Heart right ventricle (tissue), 16 donors: Measurements from ENCODE around the gene PHKB. TPM values are rescaled to one million over a fixed set of nuclear protein-coding genes. Genes with fewer than 3 reads are reported as not detected.

Experiments used
- ATAC-seq, 8 donors: fragments of 200-7000 bp; cut with Tn5 transposase; one replicate each; pipeline ENCODE4 v1.9.1; 2020; ENCODE audit warnings: mild to moderate bottlenecking in 8 of 8, moderate library complexity in 8 of 8, moderate number of reproducible peaks in 1 of 8
- DNase-seq, 2 donors: peaks; one replicate each; pipeline ENCODE4 v3.0.0-alpha.2; 2020
- H3K27ac ChIP-seq, 10 donors: fragments of 200-600 bp; sonication (generic) in 2 of 10; one replicate each; pipeline versions ENCODE4 v1.5.0 to v1.8.0; 2020 to 2022; ENCODE audit warnings: mild to moderate bottlenecking in 3 of 10
- H3K27me3 ChIP-seq, 7 donors: fragments of 200-600 bp; one replicate each; pipeline ENCODE4 v1.8.0; 2021 to 2022; ENCODE audit warnings: mild to moderate bottlenecking in 2 of 7
- H3K36me3 ChIP-seq, 9 donors: fragments of 200-600 bp; sonication (generic) in 1 of 9; one replicate each; pipeline versions ENCODE4 v1.5.0 to v1.8.0; 2020 to 2022; ENCODE audit warnings: mild to moderate bottlenecking in 2 of 9
- H3K4me1 ChIP-seq, 9 donors: fragments of 200-600 bp; sonication (generic) in 1 of 9; one replicate each; pipeline versions ENCODE4 v1.5.0 to v1.8.0; 2020 to 2022; ENCODE audit warnings: mild to moderate bottlenecking in 4 of 9
- H3K4me3 ChIP-seq, 10 donors: fragments of 200-600 bp; sonication (generic) in 2 of 10; one replicate each; pipeline versions ENCODE4 v1.5.0 to v1.8.0; 2020 to 2022; ENCODE audit warnings: mild to moderate bottlenecking in 7 of 10, moderate library complexity in 2 of 10
- H3K9me3 ChIP-seq, 11 donors: fragments of 200-600 bp in 10 of 11; sonication (generic) in 2 of 11; one replicate each; pipeline versions ENCODE4 v1.5.0 to v1.8.0; 2013 to 2022; ENCODE audit warnings: mild to moderate bottlenecking in 2 of 11, control low read depth in 1 of 11, moderate library complexity in 1 of 11
- WGBS, 2 donors: extraction: QIAGEN DNeasy Blood & Tissue Kit; methylation state at CpG; one replicate each; pipeline ENCODE4 v1.1.7; 2013; ENCODE audit warnings: inconsistent platforms in 1 of 2; 5-methylcytosine and 5-hydroxymethylcytosine counted together
- intact Hi-C, 10 donors: fragments of 100-400 bp; cut with DNase I; formaldehyde crosslinking; loops; one replicate each; pipeline versions ENCODE4 v1.11.1 to v1.14.2; 2022
- polyA plus RNA-seq, 2 donors: library from polyadenylated mRNA; stranded (reverse); fragments of 200-250 nt; gene quantifications; one replicate each; pipeline ENCODE4 v1.2.3, GENCODE V29; 2013
- total RNA-seq, 10 donors: library from RNA; stranded (reverse); fragmentation: NEBNext Ultra II Directional in 3 of 10; extraction: Animal tissue kit (Norgen Biotek cat#: 25700) in 3 of 10; gene quantifications; one replicate each; pipeline versions ENCODE4 v1.2.1 to v1.2.4, GENCODE V29; 2021 to 2023
- TF ChIP-seq, protein P1 (sequence below), 9 donors: fragments of 200-600 bp; sonication (generic) in 2 of 9; IDR thresholded peaks; one replicate each; pipeline versions ENCODE4 v1.5.0 to v1.8.0; 2021 to 2022; ENCODE audit warnings: antibody characterized with exemption in 9 of 9, mild to moderate bottlenecking in 5 of 9, moderate library complexity in 1 of 9
- donor health status: Arrhythmogenic right ventricular cardiomyopathy.
- donor health status: ischemic (EF 13 %, LVEDD 7.1; RV severe dilation, severe dysfunction).
- donor health status: healthy with polysubstance abuse.
- donor health status: DM: no; HTN: yes; CAD: no.
- donor health status: DM: no; HTN: no; CAD: no.
- donor health status: ischemic (EF 25% LVEDD 6.9; RV normal size, moderate dysfunction).
- donor health status: ischemic (EF 25% LVEDD 5.7; RV mildly dilated, moderate dysfunction).
- donor health status: healthy.
- donor health status: DM: yes; HTN: yes; CAD: no.
- donor health status: Ischemic cardiomyopathy.
- donor health status: ischemic (EF 35%, LVEDD 5.7; RV mildly dilated, moderate dysfunction).
- donor health status: nonischemic (EF 11% LVEDD 7.7; RV severe dilation, severe dysfunction).
- donor health status: DM: yes; HTN: yes; CAD: no.
- donor health status: PGD.
- donor health status: ischemic (EF 29% LVEDD 5.4; RV normal size, mild dysfunction).
- donor health status: nonischemic (EF 23%, LVEDD 6.1; RV moderate dilation, normal function).

Gene PHKB
- total and polyA plus RNA-seq, 12 donors = 16.9 to 76.6 (median 63.6) TPM

DNA sequence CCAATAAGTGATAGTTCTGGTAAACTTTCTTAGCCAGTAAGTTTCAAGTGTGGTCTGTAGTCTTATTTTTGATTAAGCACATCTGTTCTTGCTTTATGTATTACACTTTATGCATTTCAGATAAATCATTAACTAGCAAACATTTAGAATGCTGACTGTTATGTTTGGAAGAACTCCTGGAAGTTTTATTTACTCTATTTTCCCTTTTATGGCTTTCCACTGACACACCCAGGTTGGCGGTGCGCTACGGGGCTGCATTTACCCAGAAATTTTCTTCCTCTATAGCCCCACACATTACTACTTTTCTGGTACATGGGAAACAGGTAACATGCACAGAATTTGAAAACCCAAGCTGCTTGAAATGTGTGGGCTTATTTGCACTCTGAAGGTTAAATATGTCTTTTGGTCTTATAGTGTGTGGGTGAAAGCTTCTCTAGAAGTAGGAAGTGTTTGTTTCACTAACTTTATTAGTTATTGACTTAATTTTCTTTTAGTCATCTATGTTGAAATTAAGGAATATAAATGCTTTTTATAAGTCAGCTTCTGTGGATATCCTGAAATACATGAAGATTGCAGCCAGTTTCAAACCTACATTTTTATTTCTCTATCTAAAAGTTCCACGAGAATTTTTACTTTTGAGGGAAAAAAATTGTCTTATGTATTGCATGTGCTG, 203.7 kb downstream of the PHKB start:
- Histone ChIP-seq H3K9me3 (no peaks in the 10 kb centered on the region), H3K27me3 (no peaks in the 10 kb centered on the region), H3K4me1 (no peaks in the 10 kb centered on the region), H3K4me3 (no peak overlapping the region), H3K27ac (no peak overlapping the region), H3K36me3 (peaks cover 0 to 98% (median 24%) of the 10 kb centered on the region in 9 donors)
- intact Hi-C loops = no loop called here
- TF ChIP-seq, protein P1, sequence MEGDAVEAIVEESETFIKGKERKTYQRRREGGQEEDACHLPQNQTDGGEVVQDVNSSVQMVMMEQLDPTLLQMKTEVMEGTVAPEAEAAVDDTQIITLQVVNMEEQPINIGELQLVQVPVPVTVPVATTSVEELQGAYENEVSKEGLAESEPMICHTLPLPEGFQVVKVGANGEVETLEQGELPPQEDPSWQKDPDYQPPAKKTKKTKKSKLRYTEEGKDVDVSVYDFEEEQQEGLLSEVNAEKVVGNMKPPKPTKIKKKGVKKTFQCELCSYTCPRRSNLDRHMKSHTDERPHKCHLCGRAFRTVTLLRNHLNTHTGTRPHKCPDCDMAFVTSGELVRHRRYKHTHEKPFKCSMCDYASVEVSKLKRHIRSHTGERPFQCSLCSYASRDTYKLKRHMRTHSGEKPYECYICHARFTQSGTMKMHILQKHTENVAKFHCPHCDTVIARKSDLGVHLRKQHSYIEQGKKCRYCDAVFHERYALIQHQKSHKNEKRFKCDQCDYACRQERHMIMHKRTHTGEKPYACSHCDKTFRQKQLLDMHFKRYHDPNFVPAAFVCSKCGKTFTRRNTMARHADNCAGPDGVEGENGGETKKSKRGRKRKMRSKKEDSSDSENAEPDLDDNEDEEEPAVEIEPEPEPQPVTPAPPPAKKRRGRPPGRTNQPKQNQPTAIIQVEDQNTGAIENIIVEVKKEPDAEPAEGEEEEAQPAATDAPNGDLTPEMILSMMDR (IDR thresholded peaks at IDR 0.05) = no peak
- DNase-seq (no peak), ATAC-seq (no peak)
- WGBS, 2 donors = 84 to 85% methylated on average over 4 of the region's 4 CpGs

DNA sequence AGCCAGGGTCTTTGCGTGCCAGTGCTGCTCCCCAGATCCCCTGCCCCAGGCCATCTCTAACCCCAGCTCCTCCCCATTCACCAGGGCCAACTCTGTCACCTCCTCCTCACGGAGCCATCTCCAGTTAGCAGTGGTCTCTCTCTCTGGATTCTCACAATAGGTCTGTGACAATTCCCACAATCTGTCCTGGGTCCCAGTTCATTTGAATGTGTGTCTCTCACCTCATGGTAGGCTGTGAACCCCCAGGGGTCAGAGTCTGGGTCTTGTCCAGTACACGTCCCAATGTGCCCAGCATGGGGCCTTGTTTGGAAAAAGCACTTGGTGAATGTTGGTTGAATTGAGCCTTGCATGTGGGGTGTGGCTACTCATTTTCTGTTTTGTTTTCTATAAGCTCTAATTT, 205.3 kb downstream of the PHKB start:
- peaks cover 0 to 98% (median 14%) of the 10 kb centered on the region in 9 donors for H3K36me3 ChIP-seq

DNA sequence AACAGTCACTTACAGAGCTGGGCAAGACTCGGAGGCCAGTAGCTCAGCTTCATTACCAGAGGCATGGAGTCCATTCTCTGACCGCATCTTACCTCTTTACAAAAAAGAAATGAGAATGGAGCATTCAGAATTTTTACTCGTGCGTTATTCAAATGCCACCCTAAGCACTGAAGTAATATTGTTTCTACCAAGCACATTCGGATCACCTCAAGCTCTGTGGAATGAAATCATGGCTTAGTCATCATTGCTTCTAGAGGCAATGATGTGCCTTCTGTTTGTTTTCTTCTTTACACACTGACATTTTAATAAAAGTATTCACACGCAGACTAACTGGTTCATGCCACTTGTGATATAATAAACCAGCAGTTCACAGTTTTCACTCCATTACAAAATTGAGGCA, 206.8 kb downstream of the PHKB start:
- Histone ChIP-seq H3K4me3 (no peak overlapping the region), H3K4me1 (no peaks in the 10 kb centered on the region), H3K9me3 (no peaks in the 10 kb centered on the region), H3K27me3 (no peaks in the 10 kb centered on the region), H3K36me3 (peaks cover 0 to 98% (median 10%) of the 10 kb centered on the region in 9 donors), H3K27ac (no peak overlapping the region)
- TF ChIP-seq, protein P1 (IDR thresholded peaks at IDR 0.05) = no peak
- WGBS, 2 donors = 96 to 97% methylated on average over 6 of the region's 6 CpGs
- DNase-seq (no peak), ATAC-seq (no peak)
- intact Hi-C loops = no loop called here

More for the DNA sequence above, 205.3 kb downstream of the PHKB start:
- intact Hi-C loops = no loop called here
- DNase-seq (no peak), ATAC-seq (no peak)
- WGBS, 2 donors = 95 to 98% methylated on average over 3 of the region's 3 CpGs
- Histone ChIP-seq H3K27ac (no peak overlapping the region), H3K9me3 (no peaks in the 10 kb centered on the region), H3K4me3 (no peak overlapping the region), H3K4me1 (no peaks in the 10 kb centered on the region), H3K27me3 (no peaks in the 10 kb centered on the region)
- TF ChIP-seq, protein P1 (IDR thresholded peaks at IDR 0.05) = no peak

DNA sequence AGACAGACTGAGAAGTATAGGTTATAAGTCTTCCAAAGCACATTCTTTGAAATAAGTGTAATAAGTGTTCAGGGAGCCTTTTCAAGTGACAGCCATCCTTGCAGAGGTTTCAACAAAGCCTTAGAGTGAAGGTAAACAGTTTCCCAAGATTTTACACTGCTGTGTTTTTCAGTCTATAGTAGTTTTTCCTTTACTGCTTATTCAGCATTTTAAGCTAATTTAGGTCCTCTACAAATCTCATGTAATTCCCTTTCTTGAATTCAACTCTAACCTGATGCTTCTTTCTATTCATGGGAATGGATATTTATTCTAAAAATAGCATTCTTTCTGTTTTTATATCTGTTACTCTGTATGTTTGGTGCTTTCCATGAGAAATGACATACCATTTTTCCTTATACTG, 211.3 kb downstream of the PHKB start:
- no peak for ATAC-seq
- no peaks in the 10 kb centered on the region for H3K27me3 ChIP-seq
- H3K27ac ChIP-seq = no peak overlapping the region
- H3K4me3 ChIP-seq = no peak overlapping the region
- no peak for DNase-seq
- TF ChIP-seq, protein P1 (IDR thresholded peaks at IDR 0.05) = no peak
- peaks cover 0 to 7% (median 0%) of the 10 kb centered on the region in 11 donors for H3K9me3 ChIP-seq
- intact Hi-C loops = no loop called here
- H3K36me3 ChIP-seq = peaks cover 0 to 97% (median 27%) of the 10 kb centered on the region in 9 donors
- H3K4me1 ChIP-seq = no peaks in the 10 kb centered on the region
